ENCODE results near the gene SERPINE2.
"Not testable (repeated sequence)": the region's sequence is repeated elsewhere in the genome, so short reads cannot be mapped to it uniquely, and the experiment has no call there.

The SERPINE2 gene

GRCh38 chr2:223970343-223971128 lies 68.5 kb downstream of the SERPINE2 start:
- peak; percentile 74 for DNase-seq

- DNase-seq = no peak
These were observed 69.2 kb downstream of the SERPINE2 start for GRCh38 chr2:223969856-223970255.

- DNase-seq = no peak
These were observed 69.8 kb downstream of the SERPINE2 start for GRCh38 chr2:223969315-223969714.

GRCh38 chr2:223967981-223968380 lies 71.1 kb downstream of the SERPINE2 start:
- DNase-seq = no peak

GRCh38 chr2:223959688-223960087 lies 79.4 kb downstream of the SERPINE2 start:
- no peak for DNase-seq

- peak; percentile 99 for DNase-seq
These were observed 81.8 kb downstream of the SERPINE2 start, which contains the start of gene MRPL44 for GRCh38 chr2:223957092-223957851. Gene MRPL44 (plus strand): TSS chr2:223957463. CDS start chr2:223957473, 10 bp downstream.

- no peak for DNase-seq
These were observed 82.8 kb downstream of the SERPINE2 start for GRCh38 chr2:223956300-223956699.

- DNase-seq = no peak
These were observed 84.7 kb downstream of the SERPINE2 start for GRCh38 chr2:223954401-223954800.

GRCh38 chr2:223952280-223952968 lies 86.7 kb downstream of the SERPINE2 start:
- no peak for DNase-seq

- no peak for DNase-seq
These were observed 88.4 kb downstream of the SERPINE2 start for GRCh38 chr2:223950448-223951347.

- no peak for DNase-seq
These were observed 89.7 kb downstream of the SERPINE2 start for GRCh38 chr2:223949241-223949840.

- no peak for DNase-seq
These were observed 91.3 kb downstream of the SERPINE2 start for GRCh38 chr2:223947711-223948205.

GRCh38 chr2:223945755-223946154 lies 93.3 kb downstream of the SERPINE2 start:
- DNase-seq = no peak

- DNase-seq = peak; percentile 87
These were observed 94.2 kb downstream of the SERPINE2 start, which contains the start of gene WDFY1 for GRCh38 chr2:223944703-223945531. Gene WDFY1 (minus strand): TSS chr2:223945335. CDS start chr2:223945284, 51 bp downstream.

- DNase-seq = peak; percentile 52
These were observed 94.9 kb downstream of the SERPINE2 start for GRCh38 chr2:223944166-223944702.

- no peak for DNase-seq
These were observed 95.5 kb downstream of the SERPINE2 start for GRCh38 chr2:223943561-223944008.

GRCh38 chr2:223943135-223943534 lies 96.0 kb downstream of the SERPINE2 start:
- DNase-seq = no peak

- DNase-seq = peak; percentile 79
These were observed 97.4 kb downstream of the SERPINE2 start for GRCh38 chr2:223941579-223942277.

GRCh38 chr2:223939438-223939837 lies 99.6 kb downstream of the SERPINE2 start:
- DNase-seq = not testable (repeated sequence)

- no peak for DNase-seq
These were observed 101.6 kb downstream of the SERPINE2 start for GRCh38 chr2:223937535-223937934.

Measured in stimulated activated CD8-positive, alpha-beta memory T cell treated with anti-CD3 and anti-CD28 coated beads, Interleukin-4, amount 100 ng/mL, for 48 hours (primary cell).